Dendritic cell treated with granulocyte-macrophage colony-stimulating factor and Interleukin-4, amounts not matched to agents 40 ng/mL and 50 ng/mL, for 4 days (primary cell): ENCODE results near the gene TRAPPC3L.

ENCODE experiments used
- H3K27ac Mint-ChIP-seq: one replicate; pipeline ENCODE4 v1.8.0; 2022; ENCODE audit warnings: mild to moderate bottlenecking, mixed read lengths
- H3K27me3 Mint-ChIP-seq: one replicate; pipeline ENCODE4 v1.8.0; 2022; ENCODE audit warnings: mild to moderate bottlenecking, mixed read lengths
- H3K36me3 Mint-ChIP-seq: one replicate; pipeline ENCODE4 v1.8.0; 2022; ENCODE audit warnings: low read depth, mixed read lengths
- H3K4me1 Mint-ChIP-seq: one replicate; pipeline ENCODE4 v1.8.0; 2022; ENCODE audit warnings: low read depth, mixed read lengths
- H3K4me3 Mint-ChIP-seq: one replicate; pipeline ENCODE4 v1.8.0; 2022; ENCODE audit warnings: mild to moderate bottlenecking, moderate library complexity, mixed read lengths
- H3K9me3 Mint-ChIP-seq: one replicate; pipeline ENCODE4 v1.8.0; 2022; ENCODE audit warnings: mixed read lengths
- intact Hi-C: fragments of 100-400 bp; cut with micrococcal nuclease; formaldehyde crosslinking; loops from one replicate; pipeline ENCODE4 v1.15.0; 2022

TRAPPC3L gene

DNA sequence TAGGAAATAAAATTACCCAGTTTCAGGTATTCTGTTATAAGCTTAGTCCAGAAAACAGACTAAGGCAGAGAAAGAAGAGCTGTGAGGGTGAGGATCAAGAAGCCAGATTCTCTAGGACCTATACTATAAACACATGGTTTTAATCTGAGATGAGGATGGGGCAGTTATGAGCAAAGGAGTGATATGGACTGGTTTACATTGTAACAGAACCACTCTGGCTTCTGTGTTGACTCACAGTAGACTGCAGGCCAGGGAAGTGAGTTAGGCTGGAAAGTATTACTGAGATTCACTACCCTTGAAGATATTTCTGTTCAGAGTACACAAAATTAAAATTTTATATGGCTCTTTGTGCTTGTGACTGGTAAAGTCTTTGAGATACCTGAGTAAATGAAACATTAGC, 22.6 kb upstream of the TRAPPC3L start:
- Mint-ChIP-seq H3K9me3 (peaks cover 9% of the 10 kb centered on the region), H3K27me3 (peaks cover 10% of the 10 kb centered on the region), H3K36me3 (peaks cover 14% of the 10 kb centered on the region), H3K4me3 (no peak overlapping the region), H3K4me1 (peaks cover 41% of the 10 kb centered on the region), H3K27ac (peak overlapping the region; percentile 16)
- intact Hi-C loops = no loop called here

DNA sequence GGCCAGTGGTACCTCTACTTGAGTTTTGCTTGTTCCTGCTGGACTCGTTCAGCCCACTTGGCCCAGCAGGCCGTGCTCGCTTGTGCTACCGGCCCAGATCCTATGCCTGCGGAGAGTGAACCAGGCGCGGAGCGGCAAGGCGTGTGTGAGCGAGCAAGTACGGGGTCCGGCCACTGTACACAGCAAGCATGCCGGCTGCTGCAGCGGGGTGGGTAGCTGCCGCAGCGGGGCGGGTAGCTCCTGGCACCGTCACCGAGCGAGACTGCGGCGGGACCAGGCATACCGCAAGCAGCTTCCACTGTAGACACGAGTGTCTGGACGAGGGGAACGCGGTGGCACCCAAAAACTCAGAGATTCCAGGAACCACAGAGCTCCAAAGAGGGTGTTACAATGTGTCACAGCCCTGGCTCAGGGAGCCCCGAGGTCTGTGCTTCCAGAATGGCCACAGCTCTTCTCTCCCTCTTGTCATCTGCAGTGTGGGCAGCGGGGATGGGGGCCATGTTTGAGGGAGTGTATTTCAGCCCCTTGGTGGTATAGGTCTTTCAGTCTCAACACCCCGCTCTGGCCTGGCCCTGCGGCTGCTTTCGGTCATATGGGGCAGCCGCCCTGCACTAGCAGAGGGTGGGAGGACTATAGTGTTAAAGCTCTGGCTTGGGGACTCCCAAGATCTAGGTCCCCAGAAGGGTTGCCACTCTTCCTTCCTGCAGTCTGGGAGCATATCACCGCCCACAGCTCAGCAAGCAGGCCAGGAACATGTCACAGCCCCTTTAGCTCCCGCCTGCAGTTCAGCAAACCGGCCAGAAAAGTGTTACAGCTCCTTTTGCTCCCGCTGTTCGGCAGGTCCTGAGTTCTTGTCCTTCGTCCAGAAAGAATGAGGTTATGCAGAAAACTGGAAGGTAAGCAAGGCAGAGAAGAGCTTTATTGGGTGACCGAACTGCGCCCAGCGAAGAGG, 19.7 kb upstream of the TRAPPC3L start:
- peaks cover 28% of the 10 kb centered on the region for H3K4me1 Mint-ChIP-seq
- H3K9me3 Mint-ChIP-seq = peaks cover 9% of the 10 kb centered on the region
- H3K27ac Mint-ChIP-seq = peak overlapping the region; percentile 51
- H3K4me3 Mint-ChIP-seq = peak overlapping the region; percentile 14
- intact Hi-C loops = no loop called here
- H3K36me3 Mint-ChIP-seq = no peaks in the 10 kb centered on the region
- peaks cover 13% of the 10 kb centered on the region for H3K27me3 Mint-ChIP-seq

DNA sequence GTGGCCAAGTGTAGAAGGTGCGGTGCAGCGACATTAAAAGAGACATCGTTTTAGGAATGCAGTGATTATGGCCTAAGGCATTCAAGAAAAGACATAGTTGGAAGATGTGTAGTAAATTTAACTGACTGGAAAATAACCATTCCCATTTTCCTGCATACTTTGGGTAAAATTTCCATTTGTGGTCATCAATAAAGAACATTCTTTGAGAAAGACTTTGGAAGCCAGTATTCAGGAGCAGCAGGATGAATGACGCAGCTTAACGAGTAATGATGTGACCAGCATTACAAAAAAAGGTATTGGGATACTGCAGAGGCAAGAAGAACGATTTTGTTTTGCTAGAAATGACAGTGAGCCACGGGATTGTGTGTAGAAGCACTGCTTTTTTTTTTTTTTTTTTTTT, 18.8 kb upstream of the TRAPPC3L start:
- no peak overlapping the region for H3K4me3 Mint-ChIP-seq
- peaks cover 9% of the 10 kb centered on the region for H3K9me3 Mint-ChIP-seq
- H3K27ac Mint-ChIP-seq = no peak overlapping the region
- H3K36me3 Mint-ChIP-seq = no peaks in the 10 kb centered on the region
- intact Hi-C loops = no loop called here
- H3K4me1 Mint-ChIP-seq = peaks cover 21% of the 10 kb centered on the region
- H3K27me3 Mint-ChIP-seq = peaks cover 13% of the 10 kb centered on the region

DNA sequence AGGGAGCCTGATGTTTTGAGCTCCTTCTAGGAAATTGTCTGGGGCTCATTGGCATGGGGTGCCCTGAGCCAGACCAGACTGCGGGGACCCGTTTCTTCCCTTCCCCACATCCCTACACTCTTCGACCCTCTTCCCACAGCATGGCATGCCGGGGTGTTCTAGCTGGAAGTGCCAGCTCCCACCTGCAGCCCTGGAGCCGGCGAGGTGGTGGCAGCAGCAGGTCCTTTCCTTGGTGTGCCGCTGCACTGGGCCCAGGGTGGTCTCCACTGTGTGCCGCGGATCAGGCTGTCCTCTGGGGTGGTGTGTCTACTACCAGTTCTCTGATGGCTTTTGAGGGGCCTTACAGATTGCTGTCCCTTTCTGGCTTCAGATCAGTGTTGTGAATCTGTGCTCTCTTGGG, 18.3 kb upstream of the TRAPPC3L start:
- Mint-ChIP-seq H3K9me3 (peaks cover 9% of the 10 kb centered on the region), H3K27ac (no peak overlapping the region), H3K4me3 (no peak overlapping the region), H3K36me3 (no peaks in the 10 kb centered on the region), H3K27me3 (peaks cover 13% of the 10 kb centered on the region), H3K4me1 (peaks cover 17% of the 10 kb centered on the region)
- intact Hi-C loops = no loop called here

DNA sequence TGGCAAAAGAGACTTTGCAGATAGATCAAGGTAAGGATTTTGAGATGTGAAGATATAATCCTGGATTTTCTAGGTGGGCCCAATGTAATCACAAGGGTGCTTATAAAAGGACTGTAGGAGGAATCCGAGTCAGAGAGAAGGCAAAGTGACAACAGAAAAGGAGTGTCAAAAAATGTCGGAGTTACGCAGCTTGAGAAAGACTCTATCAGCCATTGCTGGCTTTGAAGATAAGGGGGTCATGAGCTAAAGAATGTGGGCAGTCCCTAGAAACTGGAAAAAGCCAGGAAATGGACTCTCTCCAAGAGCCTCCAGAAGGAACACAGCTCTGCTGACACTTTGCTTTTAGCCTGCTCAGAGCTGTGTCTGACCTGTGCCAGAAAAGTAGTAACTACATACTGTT, 17.1 kb upstream of the TRAPPC3L start:
- H3K36me3 Mint-ChIP-seq = no peaks in the 10 kb centered on the region
- no peak overlapping the region for H3K4me3 Mint-ChIP-seq
- H3K27ac Mint-ChIP-seq = no peak overlapping the region
- H3K9me3 Mint-ChIP-seq = peaks cover 9% of the 10 kb centered on the region
- peaks cover 7% of the 10 kb centered on the region for H3K4me1 Mint-ChIP-seq
- H3K27me3 Mint-ChIP-seq = peaks cover 13% of the 10 kb centered on the region
- intact Hi-C loops = no loop called here

DNA sequence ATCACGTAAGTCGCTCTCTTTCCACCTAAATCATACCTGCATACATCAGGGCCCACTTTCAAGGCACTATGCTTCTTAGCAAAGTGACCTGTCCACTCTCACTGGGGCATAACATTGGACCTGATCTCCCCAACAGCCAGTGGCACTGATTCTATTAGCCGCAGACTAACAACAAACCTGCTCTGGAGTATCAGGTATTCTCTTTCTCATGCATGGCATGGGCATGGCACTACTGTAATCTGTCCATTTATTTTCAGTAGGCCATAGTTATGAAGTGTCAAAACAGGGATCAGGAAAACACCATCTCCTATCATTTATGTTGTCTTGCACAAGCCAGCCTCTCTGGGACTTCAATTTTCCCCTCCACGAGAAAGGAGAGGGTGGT, 16.5 kb upstream of the TRAPPC3L start:
- H3K27me3 Mint-ChIP-seq = peaks cover 13% of the 10 kb centered on the region
- intact Hi-C loops = no loop called here
- H3K9me3 Mint-ChIP-seq = peaks cover 7% of the 10 kb centered on the region
- H3K36me3 Mint-ChIP-seq = no peaks in the 10 kb centered on the region
- H3K4me3 Mint-ChIP-seq = no peak overlapping the region
- peaks cover 5% of the 10 kb centered on the region for H3K4me1 Mint-ChIP-seq
- H3K27ac Mint-ChIP-seq = no peak overlapping the region

DNA sequence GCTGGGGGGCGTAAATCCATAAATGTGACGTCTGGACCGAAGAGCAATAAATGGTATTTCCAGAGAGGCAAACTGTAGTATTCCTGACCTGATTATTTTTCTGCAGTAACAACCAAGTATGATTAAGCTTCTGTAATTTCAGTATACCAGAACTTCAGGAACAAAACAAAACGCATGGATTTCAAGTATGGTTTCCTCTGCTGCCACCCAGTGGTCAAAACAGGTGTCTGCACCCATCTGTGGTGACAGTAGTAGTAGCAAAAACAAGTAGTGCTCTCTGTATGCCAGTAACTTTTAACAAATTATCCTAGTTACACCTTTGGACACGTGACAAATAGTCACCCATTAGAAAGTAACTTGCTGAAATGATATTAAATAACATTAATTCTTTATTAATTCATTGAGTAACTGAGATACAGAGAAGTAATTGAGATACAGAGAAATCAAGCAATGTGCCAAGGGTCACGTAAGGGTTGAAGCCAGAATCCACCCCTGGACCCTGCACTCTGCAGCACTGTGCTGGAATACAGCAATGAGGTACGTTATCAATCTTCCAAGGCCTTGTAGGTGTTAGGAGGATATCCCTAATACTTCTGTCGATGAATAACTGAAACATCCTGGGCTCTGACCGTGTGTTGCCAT, 16.0 kb upstream of the TRAPPC3L start:
- H3K27me3 Mint-ChIP-seq = peaks cover 13% of the 10 kb centered on the region
- H3K9me3 Mint-ChIP-seq = peaks cover 2% of the 10 kb centered on the region
- H3K36me3 Mint-ChIP-seq = no peaks in the 10 kb centered on the region
- intact Hi-C loops = loop anchor here (1.0 to 2.0 kb wide), 2 partner anchors 293 to 343 kb away; no protein-coding TSS in a partner anchor
- H3K27ac Mint-ChIP-seq = no peak overlapping the region
- peaks cover 5% of the 10 kb centered on the region for H3K4me1 Mint-ChIP-seq
- H3K4me3 Mint-ChIP-seq = no peak overlapping the region

DNA sequence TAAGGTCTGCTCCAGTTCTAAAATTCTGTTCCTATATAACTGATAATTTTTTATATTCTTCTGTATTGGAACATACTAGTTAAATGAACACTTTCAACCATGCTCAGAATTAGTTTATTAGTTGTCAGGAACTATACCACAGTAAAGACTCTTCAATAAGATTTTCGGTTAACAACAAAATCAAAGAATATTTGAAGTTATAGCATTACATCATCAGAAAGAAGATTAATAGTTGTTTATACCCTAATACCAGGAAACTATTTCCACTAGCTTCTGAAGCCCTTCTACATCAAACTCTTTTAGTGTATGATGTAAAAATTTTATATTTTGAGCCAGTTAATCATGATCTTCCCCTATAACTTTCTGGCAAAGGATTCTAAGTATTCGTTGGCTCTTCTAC, 14.6 kb upstream of the TRAPPC3L start:
- Mint-ChIP-seq H3K27ac (no peak overlapping the region), H3K4me3 (no peak overlapping the region), H3K36me3 (no peaks in the 10 kb centered on the region), H3K4me1 (peaks cover 4% of the 10 kb centered on the region), H3K9me3 (no peaks in the 10 kb centered on the region), H3K27me3 (peaks cover 7% of the 10 kb centered on the region)
- intact Hi-C loops = loop anchor here (2.0 kb wide), 1 partner anchor 341 kb away; no protein-coding TSS in a partner anchor

DNA sequence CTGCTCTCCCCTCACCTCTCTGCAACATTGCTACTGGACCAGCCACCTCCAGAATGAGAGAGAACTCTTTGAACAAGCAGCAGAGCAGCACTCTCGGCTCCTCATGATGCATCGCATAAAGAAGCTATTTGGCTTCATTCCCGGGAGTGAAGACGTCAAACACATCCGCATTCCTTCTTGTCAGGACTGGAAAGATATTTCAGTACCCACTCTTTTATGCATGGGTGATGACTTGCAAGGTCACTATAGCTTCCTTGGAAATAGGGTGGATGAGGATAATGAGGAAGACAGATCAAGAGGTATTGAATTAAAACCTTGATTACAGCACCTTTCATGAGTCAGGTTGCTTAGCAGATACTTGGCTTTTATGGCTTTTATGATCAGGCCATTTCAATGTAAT, 12.4 kb upstream of the TRAPPC3L start:
- Mint-ChIP-seq H3K27ac (no peak overlapping the region), H3K9me3 (no peaks in the 10 kb centered on the region), H3K27me3 (peaks cover 6% of the 10 kb centered on the region), H3K4me1 (no peaks in the 10 kb centered on the region), H3K4me3 (no peak overlapping the region), H3K36me3 (no peaks in the 10 kb centered on the region)
- intact Hi-C loops = no loop called here

DNA sequence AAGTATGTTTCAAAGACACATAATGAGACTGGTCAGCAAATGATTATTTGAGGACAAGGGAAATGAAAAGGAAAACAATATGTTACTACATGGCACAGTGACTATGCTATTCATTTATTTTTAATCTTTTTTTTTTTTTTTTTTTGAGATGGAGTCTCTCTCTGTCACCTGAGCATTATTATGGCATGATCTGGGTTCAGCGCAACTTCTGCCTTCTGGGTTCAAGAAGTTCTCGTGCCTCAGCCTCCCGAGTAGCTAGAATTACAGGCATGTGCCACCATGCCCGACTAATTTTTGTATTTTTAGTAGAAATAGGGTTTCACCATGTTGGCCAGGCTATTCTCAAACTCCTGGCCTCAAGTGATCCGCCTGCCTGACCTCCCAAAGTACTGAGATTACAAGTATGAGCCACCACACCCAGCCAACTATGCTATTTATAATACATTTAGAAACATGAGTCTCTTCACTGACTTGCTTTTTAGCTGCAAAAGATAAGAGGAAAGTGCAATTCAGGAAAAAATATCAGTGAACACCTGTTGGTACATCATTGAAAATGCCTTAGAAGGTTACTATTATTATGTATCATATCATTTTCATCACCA, 11.4 kb upstream of the TRAPPC3L start:
- Mint-ChIP-seq H3K4me1 (no peaks in the 10 kb centered on the region), H3K9me3 (no peaks in the 10 kb centered on the region), H3K36me3 (no peaks in the 10 kb centered on the region), H3K27ac (no peak overlapping the region), H3K4me3 (no peak overlapping the region), H3K27me3 (peaks cover 3% of the 10 kb centered on the region)
- intact Hi-C loops = no loop called here

DNA sequence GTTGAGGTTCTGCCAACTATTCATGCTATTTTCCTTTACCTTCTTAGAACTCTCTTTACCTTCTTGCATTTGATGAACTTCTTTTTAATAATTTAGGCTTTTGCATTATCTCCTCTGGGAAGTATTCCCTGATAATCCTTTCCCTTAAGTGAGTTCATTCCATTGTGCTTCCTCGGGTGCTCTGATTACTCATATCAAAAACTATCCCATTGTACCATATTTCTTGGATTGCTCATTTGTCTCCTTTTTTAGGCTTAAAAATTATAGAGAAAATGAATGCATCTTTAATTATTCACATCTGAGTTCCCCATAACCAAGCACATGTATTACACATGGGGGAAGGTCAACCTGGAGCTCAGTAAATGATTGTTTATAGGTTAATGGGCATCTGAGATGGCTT, 10.6 kb upstream of the TRAPPC3L start:
- Mint-ChIP-seq H3K27me3 (peaks cover 3% of the 10 kb centered on the region), H3K4me3 (no peak overlapping the region), H3K27ac (no peak overlapping the region), H3K4me1 (no peaks in the 10 kb centered on the region), H3K36me3 (no peaks in the 10 kb centered on the region), H3K9me3 (no peaks in the 10 kb centered on the region)
- intact Hi-C loops = no loop called here

DNA sequence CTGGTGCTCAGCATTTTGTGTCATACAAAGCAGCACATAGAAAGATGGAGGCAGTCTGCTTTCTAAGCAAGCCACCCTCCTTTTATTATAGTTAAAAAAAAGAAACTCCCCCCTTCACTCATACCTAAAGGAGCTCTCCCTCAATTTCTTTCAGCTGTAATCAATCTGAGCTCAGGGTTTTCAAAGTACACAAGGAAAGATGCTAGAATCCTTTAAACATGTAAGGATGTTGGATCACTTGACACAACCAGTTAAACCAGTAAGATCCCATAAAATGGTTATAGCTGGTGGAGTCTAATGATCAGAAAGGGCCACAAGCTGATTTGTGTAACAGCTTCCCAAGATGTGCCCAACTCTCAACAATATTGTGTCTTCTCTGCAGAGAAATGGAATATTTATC, 8.0 kb upstream of the TRAPPC3L start, which contains the start of gene CALHM4:
Gene CALHM4, plus strand, starts transcription at position 301 of the 400 bp plus-strand sequence. Its CDS starts 43 bp downstream, at position 344.
- Mint-ChIP-seq H3K9me3 (no peaks in the 10 kb centered on the region), H3K4me1 (peaks cover 5% of the 10 kb centered on the region), H3K27me3 (peaks cover 3% of the 10 kb centered on the region), H3K36me3 (no peaks in the 10 kb centered on the region), H3K27ac (no peak within 1 kb of the TSS), H3K4me3 (no peak within 1 kb of the TSS)
- intact Hi-C loops = no loop called here

DNA sequence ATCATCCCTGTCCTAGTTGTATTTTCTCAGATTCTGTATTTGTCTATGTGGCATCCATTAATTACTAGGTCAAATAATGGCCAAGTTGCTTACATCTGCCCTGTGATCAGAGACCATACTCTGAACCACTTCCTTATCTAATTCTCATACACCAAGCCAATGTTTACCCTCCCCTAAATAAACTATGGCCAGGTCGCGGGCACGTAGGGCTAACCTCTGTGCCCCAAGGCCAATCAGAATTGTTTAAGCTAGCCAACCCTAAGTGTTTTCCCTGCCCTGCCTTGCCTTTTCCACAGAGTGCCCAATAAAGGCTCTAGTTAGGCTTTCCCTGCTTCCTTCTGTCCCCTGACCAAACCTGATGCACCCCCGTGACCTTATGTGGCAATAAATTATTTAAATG, 5.3 kb upstream of the TRAPPC3L start:
- Mint-ChIP-seq H3K4me3 (no peak overlapping the region), H3K4me1 (peaks cover 5% of the 10 kb centered on the region), H3K27ac (no peak overlapping the region), H3K9me3 (no peaks in the 10 kb centered on the region), H3K27me3 (peaks cover 3% of the 10 kb centered on the region), H3K36me3 (no peaks in the 10 kb centered on the region)
- intact Hi-C loops = no loop called here

DNA sequence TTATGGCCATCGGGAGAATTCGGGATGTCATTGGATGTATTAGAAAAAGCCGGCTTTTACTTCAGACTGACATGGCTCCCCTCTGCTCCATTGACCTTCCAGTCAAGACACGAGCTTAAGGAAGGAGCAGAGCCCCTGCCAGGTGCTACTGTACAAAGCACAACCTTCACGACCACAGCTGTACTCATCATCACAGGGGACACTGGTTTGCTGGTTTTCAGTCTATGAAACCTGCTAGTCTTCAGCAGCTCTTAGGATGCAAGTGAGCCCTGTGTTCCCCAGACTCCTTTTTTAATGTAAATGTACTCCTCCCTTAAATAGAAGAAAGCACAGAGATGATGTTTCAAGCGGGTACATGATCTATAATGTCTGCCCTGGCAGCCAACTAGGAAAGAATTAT, 1.9 kb upstream of the TRAPPC3L start:
- intact Hi-C loops = no loop called here
- H3K4me1 Mint-ChIP-seq = peaks cover 5% of the 10 kb centered on the region
- peaks cover 1% of the 10 kb centered on the region for H3K27me3 Mint-ChIP-seq
- H3K27ac Mint-ChIP-seq = no peak overlapping the region
- H3K9me3 Mint-ChIP-seq = no peaks in the 10 kb centered on the region
- H3K4me3 Mint-ChIP-seq = no peak overlapping the region
- H3K36me3 Mint-ChIP-seq = no peaks in the 10 kb centered on the region
